A204.1 (cell line): ENCODE measurements around the gene PIK3CG.

ENCODE experiments used
- FAIRE-seq: peaks from 2 replicates; lab custom pipeline; 2012; peaks lifted over from hg19 to GRCh38; lab: Jason Lieb, UNC

Gene PIK3CG

DNA sequence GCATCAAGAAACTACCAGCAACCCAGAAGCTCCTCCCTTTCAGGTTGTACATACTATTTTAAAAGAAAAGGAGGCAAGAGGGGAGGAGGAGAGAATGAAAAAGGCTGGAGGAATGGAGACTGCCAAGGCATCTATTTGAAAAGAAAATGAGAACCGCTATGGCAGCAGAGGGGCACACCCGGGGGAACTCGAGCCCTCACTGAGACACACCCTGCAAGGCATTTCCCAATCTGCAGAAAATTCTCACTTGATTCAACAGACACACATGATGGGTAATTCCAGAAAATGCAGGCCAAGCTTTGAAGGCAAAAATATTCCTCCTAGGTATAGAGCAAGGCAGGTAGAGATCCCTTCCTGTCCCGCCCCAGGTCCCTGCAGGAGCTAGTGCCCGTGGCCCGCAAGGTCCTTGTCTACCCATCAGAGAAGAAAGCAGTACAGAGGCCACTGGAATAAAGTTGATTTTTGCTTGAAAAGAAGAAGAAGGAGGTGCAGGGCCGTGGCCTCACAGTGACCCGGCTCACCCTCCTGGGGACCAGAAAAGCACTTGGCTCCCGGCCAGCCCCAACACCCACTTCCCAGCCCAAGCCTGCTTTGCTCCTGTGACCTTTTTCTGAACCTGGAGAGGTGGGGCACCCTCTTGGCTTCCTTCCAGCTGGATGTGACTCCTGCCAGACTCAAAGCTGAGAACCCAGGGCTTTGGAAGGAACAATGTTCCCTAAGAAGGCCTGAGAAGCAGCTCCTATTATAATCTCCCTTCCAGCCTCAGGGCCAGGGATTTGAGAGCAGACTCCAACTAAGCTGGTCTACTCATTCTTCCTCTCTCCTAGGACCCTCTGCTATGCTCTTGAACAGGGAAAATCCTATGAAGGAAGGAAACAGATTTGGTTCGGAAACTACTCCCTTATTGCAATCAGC is 6.2 kb upstream of the PIK3CG start:
- no peak for FAIRE-seq

DNA sequence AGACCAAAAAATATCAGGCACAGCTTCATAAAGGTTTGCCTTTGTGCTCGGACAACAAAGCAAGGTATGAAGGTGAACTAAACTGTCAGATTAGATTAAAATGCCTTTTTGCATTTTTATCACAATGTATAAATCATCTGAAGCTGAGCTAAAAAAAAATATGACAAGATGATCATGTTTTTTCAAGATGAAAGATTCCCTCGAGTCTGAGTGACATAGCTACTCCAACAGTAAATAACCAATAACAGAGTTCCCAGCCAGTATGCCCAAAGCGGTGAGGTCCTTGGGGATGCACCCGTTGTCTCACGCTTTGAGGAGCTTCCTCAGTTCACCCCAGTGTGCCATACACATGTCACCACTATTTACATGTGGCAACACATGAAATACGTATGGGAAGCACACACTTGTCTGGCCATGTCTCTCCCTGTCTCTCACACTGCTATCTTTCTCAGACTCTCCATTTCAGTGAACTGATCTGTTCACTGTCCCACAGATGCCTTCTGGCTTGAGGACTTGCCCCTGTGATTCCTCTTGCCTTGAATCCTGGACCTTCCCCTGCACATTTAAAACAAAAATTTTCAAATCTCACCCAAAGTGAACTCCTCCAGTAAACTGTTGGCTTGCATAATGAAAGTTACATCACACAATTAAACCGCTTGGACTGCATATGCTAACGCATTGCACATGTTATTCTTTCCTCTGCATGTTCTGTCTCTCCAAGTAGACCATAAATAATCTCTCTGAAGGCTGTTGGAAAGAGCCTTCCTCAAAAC is 2.6 kb upstream of the PIK3CG start:
- no peak for FAIRE-seq

DNA sequence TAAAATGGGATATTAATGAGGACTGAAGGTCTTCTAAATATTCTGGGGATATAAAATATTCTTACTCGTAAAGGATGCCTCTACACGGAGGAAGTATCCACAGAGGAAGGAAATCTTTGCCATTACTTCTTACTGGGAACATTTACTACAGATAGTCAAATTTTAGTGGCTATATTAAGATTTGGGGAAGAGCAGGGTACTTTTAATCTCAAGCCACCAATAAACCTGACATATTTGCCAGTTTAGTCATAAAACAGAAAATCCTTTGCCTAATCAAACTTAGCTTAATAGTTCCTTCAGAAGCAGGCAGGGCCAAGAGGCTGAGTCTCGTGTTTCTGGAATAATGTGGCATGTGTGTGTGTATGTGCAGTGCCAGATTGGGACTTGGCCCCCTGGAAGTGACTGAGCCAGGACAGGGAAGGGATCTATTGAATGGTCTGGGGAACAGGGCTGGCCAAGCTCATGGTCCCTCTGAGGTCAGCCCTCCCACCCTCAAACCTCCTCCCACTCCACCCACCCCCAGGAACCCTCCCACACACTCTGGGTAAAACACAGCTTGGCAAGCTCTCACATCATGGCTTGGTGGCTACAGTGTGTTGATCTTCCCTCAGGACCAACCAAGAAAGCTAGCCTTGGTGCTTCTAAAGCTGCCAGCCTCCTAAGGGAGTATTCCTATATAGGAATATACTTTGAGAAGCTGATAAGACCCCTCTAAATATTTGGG is 1.6 kb upstream of the PIK3CG start:
- no peak for FAIRE-seq

DNA sequence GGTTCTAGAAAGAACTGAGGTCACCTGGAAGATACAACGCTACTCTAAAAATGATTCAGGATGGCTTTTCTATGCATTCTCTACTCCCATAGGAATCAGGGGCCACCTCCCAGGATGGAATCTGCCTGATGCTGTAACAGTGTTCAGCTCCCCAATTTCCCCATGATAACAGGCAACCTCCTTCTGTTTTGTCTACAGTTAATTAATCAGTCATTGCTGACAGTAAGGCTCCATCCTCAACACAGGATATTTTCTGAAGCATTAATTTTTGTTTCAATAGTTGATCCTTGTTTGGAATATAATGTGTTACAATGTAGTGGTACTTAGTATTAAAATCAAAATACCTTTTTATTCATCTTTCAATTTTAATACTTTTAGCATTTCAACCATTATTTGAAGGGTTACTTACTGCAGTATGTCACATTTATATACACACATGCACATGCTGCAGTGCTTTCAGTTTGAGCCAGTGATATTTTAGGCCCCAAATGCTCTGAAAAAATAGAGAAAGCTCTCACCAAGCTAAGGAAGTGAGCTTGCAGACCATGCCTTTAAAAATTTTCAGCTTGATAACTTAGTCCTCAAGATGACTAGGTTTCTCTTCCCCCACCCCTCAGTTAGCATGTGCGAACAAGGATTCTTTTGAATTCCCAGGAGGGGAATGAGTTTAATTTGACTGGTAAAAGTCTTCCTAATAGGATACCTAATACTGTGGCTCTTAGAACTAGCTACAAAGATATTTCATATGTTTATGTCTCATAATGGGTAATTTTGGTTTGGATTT is 592 bp upstream of the PIK3CG start:
- no peak for FAIRE-seq

DNA sequence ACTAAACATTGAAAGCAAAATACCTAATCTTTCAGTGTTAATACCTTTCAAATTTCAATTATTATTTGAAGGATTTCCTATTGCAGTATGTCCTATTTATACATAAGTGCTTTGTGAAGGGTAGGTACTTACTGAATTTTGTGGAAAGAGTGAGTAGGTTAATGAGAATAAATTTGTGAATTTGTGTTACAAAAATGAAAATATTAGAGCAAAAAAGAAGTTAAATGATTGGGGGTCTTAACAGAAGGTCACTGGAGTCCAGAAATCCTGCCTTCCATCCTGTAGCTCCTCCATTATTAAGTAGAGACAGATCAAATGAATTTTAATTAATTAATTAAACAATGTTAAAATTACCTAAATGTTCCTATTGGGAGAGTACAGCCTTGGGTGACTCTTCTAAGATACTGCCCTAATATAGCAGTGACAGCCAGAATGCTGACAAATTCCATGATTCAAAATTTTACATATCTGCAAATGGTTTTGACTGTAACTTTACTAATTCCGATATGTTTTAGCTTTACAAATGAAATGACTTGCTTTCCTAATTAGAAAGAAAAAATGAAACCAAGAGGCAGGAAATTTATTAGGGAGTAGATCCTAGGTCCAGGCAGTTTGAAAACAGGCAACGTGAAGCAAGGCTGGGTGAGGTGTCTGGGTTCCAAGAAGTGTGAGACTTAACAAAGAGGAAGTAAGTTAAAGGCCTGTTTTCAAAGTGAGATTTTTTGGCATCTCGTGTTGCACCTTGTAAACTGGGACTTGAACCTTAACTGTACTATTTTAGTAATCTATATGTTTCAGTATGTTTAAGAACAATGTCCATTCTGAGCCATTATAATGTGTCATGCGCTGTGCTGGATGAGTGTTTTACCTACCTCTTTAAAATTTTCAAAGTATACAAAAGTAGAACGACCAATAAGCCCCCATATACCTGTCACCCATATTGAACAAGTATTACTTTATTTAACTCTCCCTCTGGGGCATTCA is 1.5 kb downstream of the PIK3CG start:
- FAIRE-seq: no peak

DNA sequence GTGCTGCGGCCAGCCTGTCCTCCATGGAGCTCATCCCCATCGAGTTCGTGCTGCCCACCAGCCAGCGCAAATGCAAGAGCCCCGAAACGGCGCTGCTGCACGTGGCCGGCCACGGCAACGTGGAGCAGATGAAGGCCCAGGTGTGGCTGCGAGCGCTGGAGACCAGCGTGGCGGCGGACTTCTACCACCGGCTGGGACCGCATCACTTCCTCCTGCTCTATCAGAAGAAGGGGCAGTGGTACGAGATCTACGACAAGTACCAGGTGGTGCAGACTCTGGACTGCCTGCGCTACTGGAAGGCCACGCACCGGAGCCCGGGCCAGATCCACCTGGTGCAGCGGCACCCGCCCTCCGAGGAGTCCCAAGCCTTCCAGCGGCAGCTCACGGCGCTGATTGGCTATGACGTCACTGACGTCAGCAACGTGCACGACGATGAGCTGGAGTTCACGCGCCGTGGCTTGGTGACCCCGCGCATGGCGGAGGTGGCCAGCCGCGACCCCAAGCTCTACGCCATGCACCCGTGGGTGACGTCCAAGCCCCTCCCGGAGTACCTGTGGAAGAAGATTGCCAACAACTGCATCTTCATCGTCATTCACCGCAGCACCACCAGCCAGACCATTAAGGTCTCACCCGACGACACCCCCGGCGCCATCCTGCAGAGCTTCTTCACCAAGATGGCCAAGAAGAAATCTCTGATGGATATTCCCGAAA is 2.7 kb downstream of the PIK3CG start:
- FAIRE-seq: no peak

DNA sequence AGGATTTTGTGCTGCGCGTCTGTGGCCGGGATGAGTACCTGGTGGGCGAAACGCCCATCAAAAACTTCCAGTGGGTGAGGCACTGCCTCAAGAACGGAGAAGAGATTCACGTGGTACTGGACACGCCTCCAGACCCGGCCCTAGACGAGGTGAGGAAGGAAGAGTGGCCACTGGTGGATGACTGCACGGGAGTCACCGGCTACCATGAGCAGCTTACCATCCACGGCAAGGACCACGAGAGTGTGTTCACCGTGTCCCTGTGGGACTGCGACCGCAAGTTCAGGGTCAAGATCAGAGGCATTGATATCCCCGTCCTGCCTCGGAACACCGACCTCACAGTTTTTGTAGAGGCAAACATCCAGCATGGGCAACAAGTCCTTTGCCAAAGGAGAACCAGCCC is 3.3 kb downstream of the PIK3CG start:
- FAIRE-seq: no peak

DNA sequence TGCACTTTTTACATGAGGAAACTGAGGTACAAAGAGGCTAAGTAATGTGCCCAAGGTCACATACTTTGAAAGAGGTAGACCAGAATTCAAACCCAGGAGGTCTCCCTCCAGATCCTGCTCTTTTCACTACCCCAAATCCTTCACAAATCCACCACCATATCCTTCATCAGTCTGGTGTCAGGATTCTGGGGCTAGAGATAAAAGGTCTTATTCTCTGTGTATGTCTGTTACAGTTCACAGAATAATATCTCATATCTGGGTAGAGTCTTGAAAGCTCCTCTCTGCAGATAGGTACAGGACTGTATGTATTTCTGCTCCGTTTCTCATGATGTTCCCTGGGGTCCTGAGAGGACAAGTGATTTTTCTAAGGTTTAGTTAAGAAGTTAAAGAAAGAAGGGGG is 4.9 kb downstream of the PIK3CG start:
- FAIRE-seq: no peak

DNA sequence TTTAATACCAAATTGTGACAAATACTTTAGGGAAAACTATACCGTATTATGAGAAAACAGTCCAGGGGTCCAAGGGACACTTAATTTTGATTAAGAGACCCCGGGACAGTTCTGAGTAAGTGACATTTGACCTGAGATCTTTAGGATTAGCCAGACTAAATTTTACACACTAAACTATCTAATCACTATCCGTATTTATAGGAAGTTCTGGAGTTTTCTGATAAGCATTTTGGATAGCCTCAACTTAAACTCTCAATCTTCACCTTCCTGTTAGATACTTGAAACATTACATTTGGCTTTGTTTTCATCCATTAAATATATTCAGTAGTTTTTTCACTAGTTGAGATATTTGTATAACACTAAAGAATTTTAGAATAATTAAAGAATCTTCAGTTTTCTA is 5.4 kb downstream of the PIK3CG start:
- no peak for FAIRE-seq

DNA sequence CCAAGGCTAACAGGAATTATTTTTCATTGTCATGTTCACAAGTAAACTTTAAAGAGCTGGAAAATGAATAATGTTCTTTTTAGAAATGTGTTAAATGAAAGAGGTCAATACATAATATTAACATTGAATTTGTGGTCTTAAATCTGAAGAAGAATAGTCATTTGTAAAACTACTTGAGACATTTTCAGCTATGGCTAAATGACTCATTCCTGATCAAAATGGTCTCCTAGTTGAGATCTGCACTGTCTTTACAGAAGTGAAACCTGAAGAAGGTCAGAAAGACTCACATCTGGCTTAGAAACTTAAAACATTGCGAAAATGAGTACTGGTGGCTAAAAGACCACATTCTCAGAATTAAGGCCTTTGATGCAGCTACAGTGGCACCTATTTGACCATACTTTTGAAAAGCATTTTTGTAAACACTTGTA is 5.9 kb downstream of the PIK3CG start:
- no peak for FAIRE-seq

DNA sequence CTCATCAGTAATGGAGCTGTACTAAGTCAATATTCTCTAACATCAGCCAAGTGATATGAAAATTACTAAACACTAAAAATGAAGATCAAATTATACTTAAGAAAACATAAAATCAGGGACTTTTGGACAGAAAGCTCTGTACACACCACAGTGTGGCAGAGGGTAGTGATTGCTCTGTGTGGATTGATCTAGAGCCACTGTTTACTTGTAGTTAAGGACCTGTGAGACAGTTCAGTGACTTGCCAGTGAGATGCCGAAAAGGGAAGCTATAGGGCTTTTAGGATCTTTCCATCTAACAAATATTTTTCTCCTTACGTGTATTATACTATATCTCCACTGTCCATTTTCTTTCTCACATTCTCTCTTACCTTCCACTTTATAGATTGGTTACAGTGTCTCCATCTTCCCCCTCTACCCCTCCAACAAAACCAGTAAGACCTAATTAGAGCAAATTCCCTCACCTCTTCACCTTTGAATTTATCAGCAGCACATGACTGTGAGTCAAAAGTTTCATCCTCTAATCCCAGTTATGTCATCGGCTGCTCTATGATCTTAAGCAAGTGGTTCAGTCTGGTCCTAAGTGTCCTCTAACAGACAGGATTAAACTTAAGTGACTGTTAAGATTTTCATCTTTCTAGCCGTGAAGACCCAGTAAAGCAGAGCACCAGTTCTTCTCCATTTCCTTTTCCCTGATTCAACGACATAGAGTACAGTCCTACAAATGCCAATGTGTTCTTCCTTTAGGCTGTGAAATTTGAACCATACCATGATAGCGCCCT is 6.9 kb downstream of the PIK3CG start:
- FAIRE-seq: no peak

DNA sequence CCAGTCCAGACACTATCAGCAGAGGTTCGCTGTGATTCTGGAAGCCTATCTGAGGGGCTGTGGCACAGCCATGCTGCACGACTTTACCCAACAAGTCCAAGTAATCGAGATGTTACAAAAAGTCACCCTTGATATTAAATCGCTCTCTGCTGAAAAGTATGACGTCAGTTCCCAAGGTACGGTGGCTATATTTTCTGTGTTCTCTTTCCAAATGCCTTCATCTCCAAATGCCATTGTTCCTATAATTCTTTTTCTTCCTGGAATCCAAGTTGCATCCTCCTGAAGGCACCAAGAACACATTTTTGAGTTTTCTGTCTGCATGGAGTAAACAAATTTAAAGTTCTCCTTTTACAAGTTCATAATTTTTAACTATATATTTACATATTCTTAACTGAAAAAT is 7.7 kb downstream of the PIK3CG start:
- no peak for FAIRE-seq

DNA sequence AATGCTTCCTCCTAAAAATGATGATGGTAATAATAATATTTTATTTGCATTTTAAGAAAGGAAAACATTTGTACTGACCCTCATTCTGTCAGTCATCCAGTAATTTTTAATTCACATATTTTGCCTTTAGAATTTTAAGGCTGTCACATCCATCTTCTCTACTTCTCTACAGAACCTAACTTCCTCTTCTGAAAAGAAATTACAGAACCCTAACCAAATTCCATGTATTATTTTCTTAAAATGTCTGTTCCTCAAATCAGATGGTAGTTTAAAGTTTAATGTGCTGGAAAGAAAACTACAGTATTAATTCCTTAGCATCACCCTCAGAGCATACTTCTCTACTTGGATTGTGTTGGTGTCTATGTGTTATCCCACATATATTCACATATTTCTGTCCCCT is 9.0 kb downstream of the PIK3CG start:
- no peak for FAIRE-seq

DNA sequence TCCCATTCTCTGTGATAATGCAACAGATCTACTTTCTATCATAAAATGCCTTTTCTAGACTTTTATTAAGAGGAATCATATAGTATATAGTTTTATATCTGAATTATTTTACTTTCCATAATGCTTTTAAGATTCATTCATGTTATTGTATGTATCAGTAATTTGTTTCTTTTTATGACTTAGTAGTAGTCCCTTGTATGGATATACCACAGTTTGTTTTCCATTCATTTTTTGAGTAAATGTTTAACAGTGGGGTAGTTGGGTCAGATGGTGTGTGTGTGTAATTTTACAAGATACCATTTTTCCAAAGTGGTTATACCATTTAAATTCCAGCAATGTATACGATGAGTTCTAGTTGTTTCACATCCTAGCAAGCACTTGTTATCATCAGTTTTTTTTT is 10.4 kb downstream of the PIK3CG start:
- no peak for FAIRE-seq

DNA sequence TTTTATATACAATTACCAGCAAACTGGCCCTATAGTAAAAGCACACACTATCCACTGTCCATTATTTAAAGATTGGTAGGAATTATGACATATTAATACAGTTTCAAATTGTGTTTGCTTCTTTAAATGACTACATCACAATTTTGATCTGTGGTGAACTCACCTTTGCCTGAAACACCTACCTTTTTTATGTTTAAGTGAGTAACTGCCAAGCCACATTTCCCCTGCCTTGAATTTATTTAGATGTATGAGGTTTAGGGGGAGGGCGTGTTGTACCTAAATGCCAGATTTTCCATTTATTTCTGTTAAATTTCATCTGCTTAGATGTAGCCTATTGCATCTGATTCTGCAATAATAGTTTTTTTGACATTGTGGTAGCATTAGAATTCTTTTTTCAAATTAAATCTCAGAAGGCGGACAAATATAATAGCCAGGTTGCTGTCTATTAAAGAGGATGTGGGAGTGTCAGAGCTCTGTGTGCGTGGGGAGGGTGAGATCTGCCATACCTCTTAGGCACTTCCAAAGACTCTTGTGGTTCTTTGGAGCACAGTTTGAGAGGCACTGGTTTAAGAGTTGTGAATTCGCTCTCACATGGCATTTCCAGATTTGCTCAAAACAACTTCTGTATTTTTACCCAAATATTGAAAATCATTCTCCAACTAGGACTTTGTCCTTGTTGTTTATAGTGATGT is 13.8 kb downstream of the PIK3CG start:
- FAIRE-seq: no peak

DNA sequence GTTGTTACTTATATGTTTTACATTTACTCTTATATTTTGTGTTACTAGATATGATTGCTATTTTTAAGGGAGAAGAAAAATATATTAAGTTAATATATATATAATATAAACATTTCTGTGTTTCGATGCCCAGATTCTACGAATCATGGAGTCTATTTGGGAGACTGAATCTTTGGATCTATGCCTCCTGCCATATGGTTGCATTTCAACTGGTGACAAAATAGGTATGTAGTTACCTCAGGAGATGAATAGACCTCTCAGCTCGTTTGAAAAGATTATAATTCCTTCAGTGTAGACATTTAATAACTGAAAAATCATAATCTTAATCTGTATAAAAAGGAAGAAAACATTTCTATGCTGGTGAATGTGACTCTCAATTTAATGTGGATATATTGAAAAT is 16.9 kb downstream of the PIK3CG start:
- no peak for FAIRE-seq

DNA sequence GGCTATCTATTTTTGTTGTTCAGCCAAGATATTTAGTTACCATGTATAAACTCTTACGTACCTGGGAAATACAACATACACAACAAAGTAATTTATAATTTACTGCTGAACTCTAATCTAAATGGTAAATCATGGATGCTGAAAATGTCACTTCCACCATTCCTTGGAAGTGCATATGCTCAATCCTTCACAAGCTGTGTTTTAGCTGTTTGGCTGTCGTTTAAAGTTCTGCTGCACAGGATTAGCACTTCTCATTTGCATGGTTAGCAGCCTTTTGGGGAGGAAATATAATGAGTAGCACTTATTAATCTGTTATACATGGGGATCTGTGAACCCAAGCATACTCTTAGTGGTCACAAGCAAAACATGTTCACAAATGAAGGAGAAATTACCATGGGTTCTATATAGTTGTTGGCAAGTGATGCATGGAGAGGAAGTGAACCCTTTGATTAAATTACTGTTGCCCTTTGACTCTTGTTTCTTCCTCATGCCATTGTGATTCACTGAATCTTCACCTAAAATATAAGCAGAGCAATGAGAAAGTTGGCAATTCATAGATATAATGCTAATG is 18.5 kb downstream of the PIK3CG start:
- FAIRE-seq: no peak

DNA sequence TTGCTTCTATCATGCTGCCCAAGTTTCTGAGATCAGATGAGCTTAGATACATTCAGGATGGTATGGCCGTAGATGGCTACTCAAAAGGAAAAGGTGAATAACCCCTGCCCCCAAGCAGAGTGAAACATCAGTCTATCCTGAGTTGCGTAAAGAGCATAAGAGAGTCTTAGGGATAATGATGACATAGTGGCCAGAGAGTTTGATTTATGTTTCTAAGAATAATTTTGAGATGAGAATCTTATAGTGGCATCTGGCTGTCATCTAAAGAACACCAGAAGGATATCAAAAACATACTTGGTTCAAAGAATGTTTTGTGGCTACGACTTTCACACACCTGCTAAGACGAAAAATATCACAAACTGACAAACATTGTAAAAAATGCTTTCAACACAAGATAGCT is 20.6 kb downstream of the PIK3CG start:
- no peak for FAIRE-seq
